ENCODE measurements around the gene GABRR3. TPM values are rescaled to one million over a fixed set of nuclear protein-coding genes. Genes with fewer than 3 reads are reported as not detected.

GABRR3 gene
- polyA plus RNA-seq, 2 donors: not detected

DNA sequence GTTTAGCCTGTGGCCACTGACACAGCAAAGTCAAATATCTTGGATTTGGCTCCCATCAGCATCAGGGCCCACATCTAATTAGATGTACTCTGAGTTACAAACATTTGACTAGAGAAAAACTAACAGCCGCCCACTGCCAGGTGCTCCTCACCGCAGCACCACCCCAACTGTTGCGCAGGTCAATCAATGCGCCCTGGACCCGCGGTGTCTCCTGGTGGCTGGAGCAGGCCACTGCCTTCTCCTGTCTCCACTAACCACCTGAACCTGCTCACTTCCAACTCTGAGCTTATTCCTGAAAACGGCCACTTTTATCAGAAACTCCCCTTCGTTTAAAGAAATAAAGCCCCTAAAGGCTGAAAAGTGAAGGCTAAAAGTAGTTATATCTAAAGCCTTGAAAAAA is 67.1 kb downstream of the GABRR3 start:
- Histone ChIP-seq H3K27me3 (ENCODE audit: control insufficient read depth in 1 of 2, insufficient read depth in 2 of 2, low read length in 2 of 2) (no peaks in the 10 kb centered on the region), H3K9me3 (ENCODE audit: control insufficient read depth in 2 of 2, insufficient read depth in 1 of 2, low read depth in 1 of 2, low read length in 1 of 2) (no peaks in the 10 kb centered on the region), H3K36me3 (ENCODE audit: control insufficient read depth in 2 of 2, insufficient read depth in 2 of 2, low read length in 1 of 2) (peaks cover 3 to 7% of the 10 kb centered on the region in 2 donors), H3K4me3 (ENCODE audit: low read depth in 1 of 2, low read length in 2 of 2) (no peak overlapping the region), H3K4me1 (ENCODE audit: control insufficient read depth in 2 of 2, insufficient read depth in 2 of 2, low read length in 1 of 2) (peaks cover under 1% of the 10 kb centered on the region in 2 donors), H3K27ac (ENCODE audit: low read depth in 2 of 2, low read length in 1 of 2) (no peak overlapping the region)
- WGBS, 2 donors: 94 to 95% methylated on average over 8 of the region's 8 CpGs

DNA sequence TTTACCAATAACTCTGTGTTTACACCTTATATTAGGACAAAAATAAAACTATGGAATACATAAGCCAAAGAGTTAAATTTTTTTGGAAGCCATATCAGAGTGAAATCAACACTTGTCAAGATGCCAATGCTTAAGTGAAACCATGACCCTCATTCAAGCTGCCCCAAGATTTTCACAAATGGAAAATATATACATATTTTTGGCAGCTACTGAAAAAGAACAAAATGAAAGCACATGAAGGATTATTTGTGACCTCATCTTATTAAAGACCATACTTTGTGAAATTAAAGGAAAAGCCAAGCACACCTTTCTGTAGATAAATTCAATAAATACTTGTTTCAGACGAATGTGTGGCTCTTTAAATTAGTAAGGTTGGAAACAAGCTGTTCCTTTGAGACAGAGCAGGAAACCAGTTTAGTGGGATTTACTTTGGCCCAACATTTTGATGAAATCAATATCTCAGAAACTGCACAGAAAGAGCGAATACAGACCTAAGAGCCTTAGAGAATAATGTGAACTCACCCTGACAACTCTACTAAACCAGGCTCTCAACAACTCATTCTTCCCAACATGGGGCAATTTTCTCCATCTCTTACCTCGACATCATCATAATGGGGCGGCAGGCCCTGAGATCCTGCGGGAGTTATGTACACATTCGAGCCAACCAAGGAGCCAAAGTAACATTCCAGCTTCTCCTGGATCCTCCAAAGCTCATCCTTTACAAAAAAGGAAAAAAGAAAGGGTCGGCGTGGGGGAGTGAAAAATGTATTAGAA is 73.9 kb downstream of the GABRR3 start:
- H3K4me3 ChIP-seq (ENCODE audit: low read depth in 1 of 2, low read length in 2 of 2): no peak overlapping the region
- no peaks in the 10 kb centered on the region for H3K9me3 ChIP-seq (ENCODE audit: control insufficient read depth in 2 of 2, insufficient read depth in 1 of 2, low read depth in 1 of 2, low read length in 1 of 2)
- H3K27ac ChIP-seq (ENCODE audit: low read depth in 2 of 2, low read length in 1 of 2): no peak overlapping the region
- WGBS, 2 donors: 82 to 86% methylated on average over 8 of the region's 8 CpGs
- H3K4me1 ChIP-seq (ENCODE audit: control insufficient read depth in 2 of 2, insufficient read depth in 2 of 2, low read length in 1 of 2): no peaks in the 10 kb centered on the region
- no peaks in the 10 kb centered on the region for H3K27me3 ChIP-seq (ENCODE audit: control insufficient read depth in 1 of 2, insufficient read depth in 2 of 2, low read length in 2 of 2)
- peaks cover 4% of the 10 kb centered on the region in 2 donors for H3K36me3 ChIP-seq (ENCODE audit: control insufficient read depth in 2 of 2, insufficient read depth in 2 of 2, low read length in 1 of 2)

DNA sequence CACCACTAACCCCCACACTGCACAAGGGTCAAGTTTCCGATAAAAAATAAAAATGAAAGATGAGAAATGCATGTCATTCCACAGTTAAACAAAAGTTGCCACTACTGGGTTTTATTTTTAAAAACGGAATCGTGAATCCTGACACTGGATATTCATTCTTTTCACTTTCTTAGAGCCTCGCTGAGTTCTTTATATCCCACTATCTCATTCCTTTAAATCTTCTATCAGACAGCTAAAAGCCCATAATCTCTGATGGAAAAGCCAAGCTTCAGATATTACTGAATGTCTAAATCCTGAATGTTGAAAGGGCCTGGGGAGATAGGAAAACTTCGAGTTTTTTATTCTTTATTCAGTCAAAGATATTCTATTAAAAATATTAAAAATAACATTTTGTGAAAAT is 74.6 kb downstream of the GABRR3 start:
- WGBS, 2 donors: 74 to 78% methylated on average over 5 of the region's 5 CpGs
- no peak overlapping the region for H3K4me3 ChIP-seq (ENCODE audit: low read depth in 1 of 2, low read length in 2 of 2)
- no peaks in the 10 kb centered on the region for H3K4me1 ChIP-seq (ENCODE audit: control insufficient read depth in 2 of 2, insufficient read depth in 2 of 2, low read length in 1 of 2)
- H3K27me3 ChIP-seq (ENCODE audit: control insufficient read depth in 1 of 2, insufficient read depth in 2 of 2, low read length in 2 of 2): no peaks in the 10 kb centered on the region
- no peaks in the 10 kb centered on the region for H3K9me3 ChIP-seq (ENCODE audit: control insufficient read depth in 2 of 2, insufficient read depth in 1 of 2, low read depth in 1 of 2, low read length in 1 of 2)
- H3K27ac ChIP-seq (ENCODE audit: low read depth in 2 of 2, low read length in 1 of 2): no peak overlapping the region
- H3K36me3 ChIP-seq (ENCODE audit: control insufficient read depth in 2 of 2, insufficient read depth in 2 of 2, low read length in 1 of 2): peaks cover 4% of the 10 kb centered on the region in 2 donors

DNA sequence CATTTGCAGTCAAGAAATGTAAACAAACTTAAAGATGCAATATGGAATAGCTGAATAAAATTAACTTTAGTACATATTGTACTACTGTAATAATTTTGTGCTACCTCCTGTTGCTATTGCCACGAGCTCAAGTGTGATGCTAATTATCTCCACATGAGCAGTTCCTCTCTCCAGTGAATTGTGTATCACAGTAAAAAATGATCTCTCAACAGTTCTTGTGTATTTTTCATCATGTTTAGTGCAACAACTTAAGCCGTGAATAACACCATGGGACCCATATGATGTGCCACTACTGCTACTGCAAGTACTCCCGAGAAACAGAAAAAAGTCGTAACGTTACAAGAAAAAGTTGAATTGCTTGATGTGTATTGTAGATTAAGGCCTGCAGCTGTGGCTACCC is 75.2 kb downstream of the GABRR3 start:
- Histone ChIP-seq H3K27me3 (ENCODE audit: control insufficient read depth in 1 of 2, insufficient read depth in 2 of 2, low read length in 2 of 2) (no peaks in the 10 kb centered on the region), H3K4me1 (ENCODE audit: control insufficient read depth in 2 of 2, insufficient read depth in 2 of 2, low read length in 1 of 2) (no peaks in the 10 kb centered on the region), H3K36me3 (ENCODE audit: control insufficient read depth in 2 of 2, insufficient read depth in 2 of 2, low read length in 1 of 2) (peaks cover 4% of the 10 kb centered on the region in 2 donors), H3K9me3 (ENCODE audit: control insufficient read depth in 2 of 2, insufficient read depth in 1 of 2, low read depth in 1 of 2, low read length in 1 of 2) (no peaks in the 10 kb centered on the region), H3K27ac (ENCODE audit: low read depth in 2 of 2, low read length in 1 of 2) (no peak overlapping the region), H3K4me3 (ENCODE audit: low read depth in 1 of 2, low read length in 2 of 2) (no peak overlapping the region)
- 87 to 88% methylated on average over 5 of the region's 5 CpGs for WGBS, 2 donors

DNA sequence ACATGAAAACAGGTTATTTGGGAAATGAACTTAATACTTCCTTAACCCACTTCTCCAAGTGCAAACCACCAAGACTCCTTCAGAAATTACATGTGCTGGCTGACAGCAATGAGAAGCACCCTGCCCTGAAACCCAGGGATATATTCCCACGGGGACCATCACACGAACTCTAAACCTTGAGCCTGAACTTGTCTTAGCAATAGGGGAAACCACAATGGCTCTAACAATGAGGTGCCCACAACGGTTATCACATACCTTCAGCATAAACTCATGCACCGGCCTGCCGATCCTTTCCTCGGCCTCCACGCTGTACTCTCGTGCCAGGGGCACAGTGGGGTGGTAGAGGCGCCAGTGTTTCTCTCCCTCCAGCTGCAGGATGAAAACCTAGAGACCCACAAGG is 76.3 kb downstream of the GABRR3 start:
- WGBS, 2 donors: 93 to 95% methylated on average over 9 of the region's 9 CpGs
- no peaks in the 10 kb centered on the region for H3K9me3 ChIP-seq (ENCODE audit: control insufficient read depth in 2 of 2, insufficient read depth in 1 of 2, low read depth in 1 of 2, low read length in 1 of 2)
- H3K27ac ChIP-seq (ENCODE audit: low read depth in 2 of 2, low read length in 1 of 2): no peak overlapping the region

DNA sequence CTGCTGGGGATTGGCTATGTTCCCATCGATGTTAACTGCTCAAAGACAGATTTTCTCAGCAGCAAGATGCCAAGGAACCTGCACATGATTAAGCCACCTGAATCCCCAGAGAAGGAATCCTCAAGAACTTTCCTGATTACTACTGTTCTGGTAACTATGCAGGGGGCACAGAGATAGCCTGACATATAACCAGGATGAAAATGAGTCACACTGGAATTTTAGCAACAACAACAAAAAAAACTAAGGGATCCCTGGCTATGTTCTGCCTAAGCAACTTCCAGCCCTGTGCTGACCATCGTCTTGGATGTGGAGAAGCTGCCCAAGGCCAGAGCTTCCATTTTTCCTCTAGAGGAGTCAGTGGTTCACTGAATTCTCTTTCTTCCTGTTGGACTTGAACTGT is 76.7 kb downstream of the GABRR3 start:
- Histone ChIP-seq H3K4me1 (ENCODE audit: control insufficient read depth in 2 of 2, insufficient read depth in 2 of 2, low read length in 1 of 2) (no peaks in the 10 kb centered on the region), H3K9me3 (ENCODE audit: control insufficient read depth in 2 of 2, insufficient read depth in 1 of 2, low read depth in 1 of 2, low read length in 1 of 2) (no peaks in the 10 kb centered on the region), H3K27ac (ENCODE audit: low read depth in 2 of 2, low read length in 1 of 2) (peak overlapping the region in 1 of 2 donors; percentile 21), H3K4me3 (ENCODE audit: low read depth in 1 of 2, low read length in 2 of 2) (no peak overlapping the region), H3K36me3 (ENCODE audit: control insufficient read depth in 2 of 2, insufficient read depth in 2 of 2, low read length in 1 of 2) (peaks cover 4 to 13% of the 10 kb centered on the region in 2 donors), H3K27me3 (ENCODE audit: control insufficient read depth in 1 of 2, insufficient read depth in 2 of 2, low read length in 2 of 2) (no peaks in the 10 kb centered on the region)
- 86 to 87% methylated on average over 2 of the region's 2 CpGs for WGBS, 2 donors

More for the DNA sequence above, 76.3 kb downstream of the GABRR3 start:
- peaks cover 4 to 11% of the 10 kb centered on the region in 2 donors for H3K36me3 ChIP-seq (ENCODE audit: control insufficient read depth in 2 of 2, insufficient read depth in 2 of 2, low read length in 1 of 2)
- no peaks in the 10 kb centered on the region for H3K4me1 ChIP-seq (ENCODE audit: control insufficient read depth in 2 of 2, insufficient read depth in 2 of 2, low read length in 1 of 2)
- H3K4me3 ChIP-seq (ENCODE audit: low read depth in 1 of 2, low read length in 2 of 2): no peak overlapping the region
- H3K27me3 ChIP-seq (ENCODE audit: control insufficient read depth in 1 of 2, insufficient read depth in 2 of 2, low read length in 2 of 2): no peaks in the 10 kb centered on the region

DNA sequence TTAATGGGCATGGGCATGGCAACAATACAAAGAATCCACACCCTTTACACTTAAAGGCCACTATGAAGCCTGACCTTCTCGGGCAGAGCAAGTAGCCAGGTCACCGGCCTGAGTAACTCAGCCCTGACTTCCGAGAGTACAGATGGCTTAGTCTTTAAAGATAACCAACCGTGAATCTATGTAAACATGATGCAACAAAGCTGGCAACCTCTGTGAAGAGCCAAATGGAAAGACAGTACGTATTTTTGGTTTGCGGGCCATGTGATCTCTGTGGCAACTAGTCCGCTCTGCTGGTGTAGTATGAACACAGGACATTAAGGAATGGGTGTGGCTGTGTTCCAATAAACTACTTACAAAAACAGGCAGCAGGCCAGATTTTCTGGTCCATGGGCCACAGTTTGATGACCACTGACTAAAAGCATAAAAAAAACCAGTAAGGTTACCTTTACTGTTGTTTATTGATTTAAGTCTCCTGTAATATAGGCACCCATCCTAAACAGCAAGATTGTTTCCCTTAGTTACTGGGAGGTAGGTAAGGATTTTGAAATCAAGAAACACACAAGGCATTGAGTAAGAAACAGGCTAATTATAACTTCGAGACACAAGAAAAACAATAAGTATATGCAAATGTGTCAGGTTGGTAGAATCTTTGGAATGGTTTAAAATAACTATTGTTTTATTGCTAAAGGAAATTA is 77.4 kb downstream of the GABRR3 start:
- H3K27ac ChIP-seq (ENCODE audit: low read depth in 2 of 2, low read length in 1 of 2): peak overlapping the region in 1 of 2 donors; percentile 16
- no peaks in the 10 kb centered on the region for H3K27me3 ChIP-seq (ENCODE audit: control insufficient read depth in 1 of 2, insufficient read depth in 2 of 2, low read length in 2 of 2)
- 73% methylated on average over 8 of the region's 8 CpGs for WGBS, 2 donors
- no peak overlapping the region for H3K4me3 ChIP-seq (ENCODE audit: low read depth in 1 of 2, low read length in 2 of 2)
- no peaks in the 10 kb centered on the region for H3K4me1 ChIP-seq (ENCODE audit: control insufficient read depth in 2 of 2, insufficient read depth in 2 of 2, low read length in 1 of 2)
- H3K36me3 ChIP-seq (ENCODE audit: control insufficient read depth in 2 of 2, insufficient read depth in 2 of 2, low read length in 1 of 2): peaks cover 4 to 13% of the 10 kb centered on the region in 2 donors
- H3K9me3 ChIP-seq (ENCODE audit: control insufficient read depth in 2 of 2, insufficient read depth in 1 of 2, low read depth in 1 of 2, low read length in 1 of 2): no peaks in the 10 kb centered on the region

DNA sequence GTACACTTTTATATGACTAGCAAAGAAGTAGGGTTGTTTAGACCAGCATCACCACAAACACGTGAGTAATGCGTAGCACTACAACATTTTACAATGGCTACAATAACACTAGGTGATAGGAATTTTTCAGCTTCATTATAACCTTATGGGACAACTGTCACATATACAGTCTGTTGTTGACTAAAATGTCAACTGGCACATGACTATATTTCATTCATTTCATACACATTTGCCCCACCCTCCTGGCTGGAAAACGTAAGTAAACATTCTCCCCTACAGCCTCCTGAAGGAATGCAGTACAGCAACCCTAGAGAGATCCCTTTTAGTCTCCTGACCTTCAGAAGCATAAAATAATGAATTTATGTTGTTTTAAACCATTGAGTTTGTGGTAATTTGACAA is 79.1 kb downstream of the GABRR3 start:
- WGBS, 2 donors: 81 to 84% methylated on average over 3 of the region's 3 CpGs
- no peak overlapping the region for H3K4me3 ChIP-seq (ENCODE audit: low read depth in 1 of 2, low read length in 2 of 2)
- H3K4me1 ChIP-seq (ENCODE audit: control insufficient read depth in 2 of 2, insufficient read depth in 2 of 2, low read length in 1 of 2): no peaks in the 10 kb centered on the region
- peaks cover 0 to 13% of the 10 kb centered on the region in 2 donors for H3K36me3 ChIP-seq (ENCODE audit: control insufficient read depth in 2 of 2, insufficient read depth in 2 of 2, low read length in 1 of 2)
- no peaks in the 10 kb centered on the region for H3K27me3 ChIP-seq (ENCODE audit: control insufficient read depth in 1 of 2, insufficient read depth in 2 of 2, low read length in 2 of 2)
- no peaks in the 10 kb centered on the region for H3K9me3 ChIP-seq (ENCODE audit: control insufficient read depth in 2 of 2, insufficient read depth in 1 of 2, low read depth in 1 of 2, low read length in 1 of 2)
- no peak overlapping the region for H3K27ac ChIP-seq (ENCODE audit: low read depth in 2 of 2, low read length in 1 of 2)

DNA sequence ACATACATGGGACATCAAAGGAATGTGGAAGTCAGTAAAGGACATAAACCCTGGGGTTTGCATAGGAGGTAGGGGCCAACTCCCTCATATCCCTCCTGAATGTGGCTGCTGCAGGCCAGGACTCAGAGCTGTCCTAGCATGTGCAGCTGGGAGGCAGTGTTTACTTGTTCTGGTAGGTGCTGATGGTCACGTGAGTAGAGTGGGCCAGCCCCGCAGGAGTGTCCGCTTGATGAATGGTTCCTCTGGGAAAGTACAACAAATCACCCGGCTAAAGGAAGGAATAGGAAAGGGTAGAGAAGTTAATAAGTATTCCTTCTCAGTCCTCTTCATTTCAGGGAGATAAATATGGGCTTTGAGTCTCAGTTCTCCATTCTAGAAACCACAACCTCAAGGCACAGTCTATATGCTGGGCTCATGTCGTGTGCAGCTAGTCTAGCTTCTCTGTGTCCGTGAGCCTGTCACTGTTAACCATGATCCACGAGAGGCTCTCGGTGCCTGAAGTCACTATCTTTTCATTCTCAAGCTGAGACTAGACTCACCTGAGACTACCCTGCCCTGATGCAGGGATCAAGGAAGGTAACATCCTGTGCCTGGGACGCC is 80.8 kb downstream of the GABRR3 start:
- no peaks in the 10 kb centered on the region for H3K9me3 ChIP-seq (ENCODE audit: control insufficient read depth in 2 of 2, insufficient read depth in 1 of 2, low read depth in 1 of 2, low read length in 1 of 2)
- H3K36me3 ChIP-seq (ENCODE audit: control insufficient read depth in 2 of 2, insufficient read depth in 2 of 2, low read length in 1 of 2): peaks cover 5 to 21% of the 10 kb centered on the region in 2 donors
- H3K4me3 ChIP-seq (ENCODE audit: low read depth in 1 of 2, low read length in 2 of 2): no peak overlapping the region
- 83 to 84% methylated on average over 9 of the region's 9 CpGs for WGBS, 2 donors
- H3K27ac ChIP-seq (ENCODE audit: low read depth in 2 of 2, low read length in 1 of 2): peak overlapping the region in 1 of 2 donors; percentile 15
- no peaks in the 10 kb centered on the region for H3K4me1 ChIP-seq (ENCODE audit: control insufficient read depth in 2 of 2, insufficient read depth in 2 of 2, low read length in 1 of 2)
- H3K27me3 ChIP-seq (ENCODE audit: control insufficient read depth in 1 of 2, insufficient read depth in 2 of 2, low read length in 2 of 2): no peaks in the 10 kb centered on the region
